Esophagus (tissue), 2 donors: ENCODE results near the gene STOM. TPM values are rescaled to one million over a fixed set of nuclear protein-coding genes. Genes with fewer than 3 reads are reported as not detected.

Experiments used
- H3K27ac ChIP-seq, 2 donors: one replicate each; pipeline ENCODE4 v1.5.1; 2013; ENCODE audit warnings: low read depth in 2 of 2, mild to moderate bottlenecking in 2 of 2, inconsistent platforms in 1 of 2, low read length in 1 of 2, moderate library complexity in 1 of 2
- H3K27me3 ChIP-seq, 2 donors: one replicate each; pipeline ENCODE4 v1.6.1; 2013; ENCODE audit warnings: low read length in 2 of 2, control low read depth in 1 of 2, mild to moderate bottlenecking in 1 of 2; ENCODE audit not compliant: insufficient read depth in 2 of 2, control insufficient read depth in 1 of 2
- H3K36me3 ChIP-seq, 2 donors: one replicate each; pipeline ENCODE4 v1.6.1; 2013; ENCODE audit warnings: low read length in 1 of 2; ENCODE audit not compliant: control insufficient read depth in 2 of 2, insufficient read depth in 2 of 2
- H3K4me1 ChIP-seq, 2 donors: one replicate each; pipeline ENCODE4 v1.6.1; 2013; ENCODE audit warnings: low read length in 1 of 2; ENCODE audit not compliant: control insufficient read depth in 2 of 2, insufficient read depth in 2 of 2
- H3K4me3 ChIP-seq, 2 donors: one replicate each; pipeline ENCODE4 v1.5.1; 2013; ENCODE audit warnings: low read length in 2 of 2, mild to moderate bottlenecking in 2 of 2, low read depth in 1 of 2, moderate library complexity in 1 of 2
- H3K9me3 ChIP-seq, 2 donors: one replicate each; pipeline ENCODE4 v1.6.1; 2013; ENCODE audit warnings: mild to moderate bottlenecking in 2 of 2, low read depth in 1 of 2, low read length in 1 of 2, moderate library complexity in 1 of 2; ENCODE audit not compliant: control insufficient read depth in 2 of 2, insufficient read depth in 1 of 2
- WGBS, 2 donors: extraction: QIAGEN DNeasy Blood & Tissue Kit; methylation state at CpG; one replicate each; pipeline ENCODE4 v1.1.7; 2013; 5-methylcytosine and 5-hydroxymethylcytosine counted together
- polyA plus RNA-seq, 2 donors: library from polyadenylated mRNA; stranded (reverse); fragments of 200-250 nt; gene quantifications; one replicate each; pipeline ENCODE4 v1.2.3, GENCODE V29; 2013
- donor health status: healthy with polysubstance abuse.
- donor health status: Bipolar disorder and iron deficiency.

Gene STOM
- polyA plus RNA-seq, 2 donors, result 46.3 to 64.7 TPM

GRCh38 chr9:121325387-121325786 is 44.7 kb downstream of the STOM start:
- WGBS, 2 donors, result 78 to 80% methylated on average over 7 of the region's 7 CpGs
- H3K27me3 ChIP-seq, result no peaks in the 10 kb centered on the region
- peaks cover 0 to 2% of the 10 kb centered on the region in 2 donors for H3K9me3 ChIP-seq
- H3K4me1 ChIP-seq, result peaks cover 4 to 27% of the 10 kb centered on the region in 2 donors
- peaks cover 22 to 64% of the 10 kb centered on the region in 2 donors for H3K36me3 ChIP-seq
- H3K4me3 ChIP-seq, result no peak overlapping the region
- H3K27ac ChIP-seq, result peak overlapping the region; percentile 91 to 97

DNA sequence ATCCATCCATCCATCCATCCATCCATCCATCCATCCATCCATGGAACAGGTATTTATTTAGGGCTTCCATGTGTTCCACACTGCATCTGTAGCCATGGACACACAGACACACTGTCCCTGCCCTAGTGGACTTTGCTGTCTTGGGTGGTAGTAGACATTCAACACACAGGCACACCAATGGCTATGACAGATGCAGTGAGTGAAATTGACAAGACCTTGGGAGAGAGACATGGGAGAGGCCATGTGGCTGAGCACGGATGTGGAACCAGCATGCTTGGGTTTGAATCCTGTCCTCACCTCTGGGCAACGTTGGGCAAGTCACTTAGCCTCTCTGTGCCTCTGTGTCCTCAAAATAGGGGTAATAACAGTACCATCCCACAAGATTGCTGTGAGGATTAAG is 45.3 kb downstream of the STOM start:
- H3K4me1 ChIP-seq, result peaks cover 4 to 27% of the 10 kb centered on the region in 2 donors
- WGBS, 2 donors, result 83 to 85% methylated on average over 2 of the region's 2 CpGs
- H3K27ac ChIP-seq, result peak overlapping the region; percentile 74 to 91
- H3K27me3 ChIP-seq, result no peaks in the 10 kb centered on the region
- no peak overlapping the region for H3K4me3 ChIP-seq
- H3K36me3 ChIP-seq, result peaks cover 19 to 60% of the 10 kb centered on the region in 2 donors
- H3K9me3 ChIP-seq, result peaks cover 0 to 2% of the 10 kb centered on the region in 2 donors

- Histone ChIP-seq H3K4me3 (no peak overlapping the region), H3K27me3 (no peaks in the 10 kb centered on the region), H3K27ac (peak overlapping the region; percentile 74 to 91), H3K36me3 (peaks cover 16 to 56% of the 10 kb centered on the region in 2 donors), H3K9me3 (peaks cover 0 to 2% of the 10 kb centered on the region in 2 donors), H3K4me1 (peaks cover 4 to 27% of the 10 kb centered on the region in 2 donors)
- WGBS, 2 donors, result 88 to 90% methylated on average over 5 of the region's 5 CpGs
Observed at GRCh38 chr9:121324316-121324715, 45.7 kb downstream of the STOM start.

DNA sequence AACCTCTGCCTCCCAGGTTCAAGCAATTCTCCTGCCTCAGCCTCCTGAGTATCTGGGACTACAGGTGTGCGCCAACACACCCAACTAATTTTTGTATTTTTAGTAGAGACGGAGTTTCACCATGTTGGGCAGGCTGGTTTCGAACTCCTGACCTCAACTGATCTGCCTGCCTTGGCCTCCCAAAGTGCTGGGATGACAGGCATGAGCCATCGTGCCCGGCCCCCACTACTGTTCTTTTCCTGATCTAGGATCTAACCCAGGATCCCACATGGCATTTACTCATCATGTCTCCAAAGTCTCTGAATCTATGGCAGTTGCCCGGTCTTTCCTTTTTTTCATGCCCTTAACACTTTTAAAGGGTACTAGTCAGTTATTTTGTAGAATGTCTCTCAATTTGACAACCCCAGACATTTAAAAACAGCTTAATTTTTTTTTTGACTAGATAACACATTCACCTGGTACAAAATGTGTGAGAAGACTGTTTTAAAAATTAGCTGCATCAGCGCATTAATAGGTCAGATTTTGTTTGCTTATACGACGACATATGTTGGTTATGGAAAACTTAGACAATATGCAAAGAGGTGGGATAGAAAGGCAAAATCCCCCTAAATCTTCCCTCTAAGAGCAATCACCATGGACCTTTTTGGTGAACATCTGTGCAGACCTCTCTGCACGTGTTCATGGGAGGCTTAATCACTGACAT is 46.5 kb downstream of the STOM start:
- H3K9me3 ChIP-seq, result peaks cover 0 to 2% of the 10 kb centered on the region in 2 donors
- H3K27me3 ChIP-seq, result no peaks in the 10 kb centered on the region
- H3K27ac ChIP-seq, result peak overlapping the region; percentile 74 to 91
- H3K4me1 ChIP-seq, result peaks cover 6 to 27% of the 10 kb centered on the region in 2 donors
- no peak overlapping the region for H3K4me3 ChIP-seq
- 89% methylated on average over 10 of the region's 10 CpGs for WGBS, 2 donors
- peaks cover 20 to 53% of the 10 kb centered on the region in 2 donors for H3K36me3 ChIP-seq

DNA sequence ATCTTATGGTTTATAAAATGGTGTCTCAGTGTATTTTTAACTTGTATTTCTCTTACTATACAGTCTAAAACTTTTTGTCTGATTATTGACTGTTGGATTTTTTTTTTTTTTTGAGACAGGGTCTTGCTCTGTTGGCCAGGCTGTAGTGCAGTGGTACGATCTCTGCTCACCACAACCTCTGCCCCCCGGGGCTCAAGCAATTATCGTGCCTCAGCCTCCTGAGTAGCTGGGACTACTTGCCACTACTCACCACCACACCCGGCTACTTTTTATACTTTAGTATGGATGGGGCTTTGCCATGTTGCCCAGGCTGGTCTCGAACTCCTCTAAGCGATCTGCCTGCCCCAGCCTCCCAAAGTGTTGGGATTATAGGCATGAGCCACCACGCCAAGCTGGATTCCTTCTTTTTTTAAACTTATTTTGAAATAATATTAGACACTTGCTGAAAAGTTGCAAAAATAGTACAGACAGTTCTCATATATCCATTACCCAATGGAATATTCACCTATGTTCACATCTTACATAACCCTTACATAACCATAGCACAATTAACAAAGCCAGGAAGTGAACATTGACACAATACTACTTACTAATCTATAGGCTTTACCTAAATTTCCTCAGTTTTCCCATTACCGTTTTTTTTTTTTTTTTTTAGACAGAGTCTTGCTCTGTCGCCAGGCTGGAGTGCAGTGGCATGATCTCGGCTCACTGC is 47.2 kb downstream of the STOM start:
- peaks cover 6 to 27% of the 10 kb centered on the region in 2 donors for H3K4me1 ChIP-seq
- no peaks in the 10 kb centered on the region for H3K27me3 ChIP-seq
- H3K4me3 ChIP-seq, result no peak overlapping the region
- H3K36me3 ChIP-seq, result peaks cover 20 to 54% of the 10 kb centered on the region in 2 donors
- WGBS, 2 donors, result 78 to 80% methylated on average over 10 of the region's 10 CpGs
- peak overlapping the region; percentile 86 to 87 for H3K27ac ChIP-seq
- H3K9me3 ChIP-seq, result peaks cover 0 to 2% of the 10 kb centered on the region in 2 donors

- 27 to 31% methylated on average over 5 of the region's 5 CpGs for WGBS, 2 donors
- Histone ChIP-seq H3K27me3 (no peaks in the 10 kb centered on the region), H3K36me3 (peaks cover 25 to 51% of the 10 kb centered on the region in 2 donors), H3K4me1 (peaks cover 4 to 24% of the 10 kb centered on the region in 2 donors), H3K9me3 (peaks cover 0 to 2% of the 10 kb centered on the region in 2 donors), H3K4me3 (no peak overlapping the region), H3K27ac (peak overlapping the region; percentile 86 to 87)
Observed at GRCh38 chr9:121322037-121322736, 47.9 kb downstream of the STOM start.

- peak overlapping the region; percentile 62 to 93 for H3K27ac ChIP-seq
- H3K4me1 ChIP-seq, result peaks cover 2 to 19% of the 10 kb centered on the region in 2 donors
- H3K9me3 ChIP-seq, result peaks cover 0 to 2% of the 10 kb centered on the region in 2 donors
- H3K36me3 ChIP-seq, result peaks cover 25 to 51% of the 10 kb centered on the region in 2 donors
- H3K27me3 ChIP-seq, result no peaks in the 10 kb centered on the region
- H3K4me3 ChIP-seq, result no peak overlapping the region
- WGBS, 2 donors, result 85 to 87% methylated on average over 10 of the region's 10 CpGs
Observed at GRCh38 chr9:121321016-121321503, 49.0 kb downstream of the STOM start.

- peak overlapping the region; percentile 18 to 93 for H3K27ac ChIP-seq
- WGBS, 2 donors, result 88 to 89% methylated on average over 5 of the region's 5 CpGs
Observed at GRCh38 chr9:121319383-121319780, 50.7 kb downstream of the STOM start.

More at GRCh38 chr9:121319383-121319780, 50.7 kb downstream of the STOM start:
- H3K27me3 ChIP-seq, result no peaks in the 10 kb centered on the region
- no peak overlapping the region for H3K4me3 ChIP-seq
- peaks cover 2 to 6% of the 10 kb centered on the region in 2 donors for H3K4me1 ChIP-seq
- H3K36me3 ChIP-seq, result peaks cover 18 to 38% of the 10 kb centered on the region in 2 donors
- peaks cover 0 to 1% of the 10 kb centered on the region in 2 donors for H3K9me3 ChIP-seq
